K562 (cell line): ENCODE data around the gene DGAT2.

Source experiments
- SMARCC2 ChIP-seq: fragments of 450-650 bp; IDR thresholded peaks from 2 replicates; pipeline ENCODE4 v1.6.1; 2017; ENCODE audit warnings: antibody characterized with exemption, moderate library complexity, mild to moderate bottlenecking, low read depth
- SMC3 ChIP-seq: conservative IDR thresholded peaks from 2 replicates; pipeline ENCODE4 v1.6.1; 2011; ENCODE audit warnings: low read depth, low read length, improper control_type of control experiment; ENCODE audit not compliant: insufficient read depth
- ZNF3 ChIP-seq: fragments of 250-450 bp; sonication (Bioruptor Pico); IDR thresholded peaks from 2 replicates; pipeline ENCODE4 v1.5.0; 2021; ENCODE audit warnings: mild to moderate bottlenecking, moderate library complexity
- ZNF696 ChIP-seq: fragments of 250-450 bp; sonication (Bioruptor Pico); conservative IDR thresholded peaks from 2 replicates; pipeline ENCODE4 v1.4.0; 2020; ENCODE audit warnings: mild to moderate bottlenecking, moderate library complexity
- TF ChIP-seq, protein P1 (sequence below), 3 experiments: IDR thresholded peaks in 2 of 3; conservative IDR thresholded peaks in 1 of 3; 2 replicates each; pipeline ENCODE4 v1.5.1; 2011 to 2012; ENCODE audit warnings: low read length in 3 of 3, mild to moderate bottlenecking in 3 of 3, control low read depth in 2 of 3, improper control_type of control experiment in 1 of 3, inconsistent platforms in 1 of 3, low read depth in 1 of 3, mixed read lengths in 1 of 3, moderate library complexity in 1 of 3; ENCODE audit not compliant: insufficient read depth in 2 of 3
- TF ChIP-seq, protein P2 (sequence below): IDR thresholded peaks from 2 replicates; pipeline ENCODE4 v1.6.1; 2016; ENCODE audit warnings: missing genetic modification characterization, missing compliant biosample characterization

DNA sequence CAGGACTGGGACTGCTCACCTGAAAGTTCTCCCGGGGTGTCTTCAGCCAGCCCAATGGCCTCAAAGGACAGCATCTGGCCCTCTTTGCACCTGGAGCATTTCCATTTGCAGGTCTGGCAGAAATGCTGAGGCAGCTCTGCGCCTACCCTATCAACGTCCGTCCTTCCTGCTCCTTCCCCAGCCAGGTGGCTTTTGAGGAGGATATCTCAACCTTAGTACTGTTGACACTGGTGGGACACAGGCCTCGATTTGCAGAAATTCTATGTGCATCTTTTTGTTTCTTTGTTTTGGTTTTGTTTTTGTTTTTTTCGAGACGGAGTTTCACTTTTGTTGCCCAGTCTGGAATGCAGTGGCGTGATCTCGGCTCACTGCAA lies 45.9 kb upstream of the DGAT2 start:
- no peak for TF ChIP-seq SMC3
- TF ChIP-seq ZNF696 (CRISPR knock-in tag) = no peak
- TF ChIP-seq, protein P1, sequence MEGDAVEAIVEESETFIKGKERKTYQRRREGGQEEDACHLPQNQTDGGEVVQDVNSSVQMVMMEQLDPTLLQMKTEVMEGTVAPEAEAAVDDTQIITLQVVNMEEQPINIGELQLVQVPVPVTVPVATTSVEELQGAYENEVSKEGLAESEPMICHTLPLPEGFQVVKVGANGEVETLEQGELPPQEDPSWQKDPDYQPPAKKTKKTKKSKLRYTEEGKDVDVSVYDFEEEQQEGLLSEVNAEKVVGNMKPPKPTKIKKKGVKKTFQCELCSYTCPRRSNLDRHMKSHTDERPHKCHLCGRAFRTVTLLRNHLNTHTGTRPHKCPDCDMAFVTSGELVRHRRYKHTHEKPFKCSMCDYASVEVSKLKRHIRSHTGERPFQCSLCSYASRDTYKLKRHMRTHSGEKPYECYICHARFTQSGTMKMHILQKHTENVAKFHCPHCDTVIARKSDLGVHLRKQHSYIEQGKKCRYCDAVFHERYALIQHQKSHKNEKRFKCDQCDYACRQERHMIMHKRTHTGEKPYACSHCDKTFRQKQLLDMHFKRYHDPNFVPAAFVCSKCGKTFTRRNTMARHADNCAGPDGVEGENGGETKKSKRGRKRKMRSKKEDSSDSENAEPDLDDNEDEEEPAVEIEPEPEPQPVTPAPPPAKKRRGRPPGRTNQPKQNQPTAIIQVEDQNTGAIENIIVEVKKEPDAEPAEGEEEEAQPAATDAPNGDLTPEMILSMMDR (IDR thresholded peaks at IDR 0.05 in 2 of 3, conservative IDR thresholded peaks at IDR 0.05 in 1 of 3; ENCODE audit: insufficient read depth in 2 of 3, low read depth in 1 of 3, low read length in 3 of 3) = no peak
- TF ChIP-seq SMARCC2 = no peak
- TF ChIP-seq, protein P2, sequence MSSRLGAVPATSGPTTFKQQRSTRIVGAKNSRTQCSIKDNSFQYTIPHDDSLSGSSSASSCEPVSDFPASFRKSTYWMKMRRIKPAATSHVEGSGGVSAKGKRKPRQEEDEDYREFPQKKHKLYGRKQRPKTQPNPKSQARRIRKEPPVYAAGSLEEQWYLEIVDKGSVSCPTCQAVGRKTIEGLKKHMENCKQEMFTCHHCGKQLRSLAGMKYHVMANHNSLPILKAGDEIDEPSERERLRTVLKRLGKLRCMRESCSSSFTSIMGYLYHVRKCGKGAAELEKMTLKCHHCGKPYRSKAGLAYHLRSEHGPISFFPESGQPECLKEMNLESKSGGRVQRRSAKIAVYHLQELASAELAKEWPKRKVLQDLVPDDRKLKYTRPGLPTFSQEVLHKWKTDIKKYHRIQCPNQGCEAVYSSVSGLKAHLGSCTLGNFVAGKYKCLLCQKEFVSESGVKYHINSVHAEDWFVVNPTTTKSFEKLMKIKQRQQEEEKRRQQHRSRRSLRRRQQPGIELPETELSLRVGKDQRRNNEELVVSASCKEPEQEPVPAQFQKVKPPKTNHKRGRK (tag) = no peak
- no peak for TF ChIP-seq ZNF3 (CRISPR knock-in tag)
